T-helper 1 cell treated with Interleukin-12 subunit alpha and Interleukin-12 subunit beta and Interleukin-4 antibody, amounts not matched to agents 30 ng/mL and 1 ng/mL, for 36 hours (primary cell): ENCODE data around the gene KRT79. TPM values are rescaled to one million over a fixed set of nuclear protein-coding genes. Genes with fewer than 3 reads are reported as not detected.
"Not testable (repeated sequence)": the region's sequence is repeated elsewhere in the genome, so short reads cannot be mapped to it uniquely, and the experiment has no call there.

Experiments used
- intact Hi-C: fragments of 100-400 bp; cut with micrococcal nuclease; formaldehyde crosslinking; loops from one replicate; pipeline ENCODE4 v1.15.1; 2024
- total RNA-seq: library from RNA; stranded (reverse); gene quantifications from 2 replicates; pipeline ENCODE4 v1.2.3, GENCODE V29; 2022

KRT79 gene
- total RNA-seq, 1 donor from 2014 or later, result not detected

DNA sequence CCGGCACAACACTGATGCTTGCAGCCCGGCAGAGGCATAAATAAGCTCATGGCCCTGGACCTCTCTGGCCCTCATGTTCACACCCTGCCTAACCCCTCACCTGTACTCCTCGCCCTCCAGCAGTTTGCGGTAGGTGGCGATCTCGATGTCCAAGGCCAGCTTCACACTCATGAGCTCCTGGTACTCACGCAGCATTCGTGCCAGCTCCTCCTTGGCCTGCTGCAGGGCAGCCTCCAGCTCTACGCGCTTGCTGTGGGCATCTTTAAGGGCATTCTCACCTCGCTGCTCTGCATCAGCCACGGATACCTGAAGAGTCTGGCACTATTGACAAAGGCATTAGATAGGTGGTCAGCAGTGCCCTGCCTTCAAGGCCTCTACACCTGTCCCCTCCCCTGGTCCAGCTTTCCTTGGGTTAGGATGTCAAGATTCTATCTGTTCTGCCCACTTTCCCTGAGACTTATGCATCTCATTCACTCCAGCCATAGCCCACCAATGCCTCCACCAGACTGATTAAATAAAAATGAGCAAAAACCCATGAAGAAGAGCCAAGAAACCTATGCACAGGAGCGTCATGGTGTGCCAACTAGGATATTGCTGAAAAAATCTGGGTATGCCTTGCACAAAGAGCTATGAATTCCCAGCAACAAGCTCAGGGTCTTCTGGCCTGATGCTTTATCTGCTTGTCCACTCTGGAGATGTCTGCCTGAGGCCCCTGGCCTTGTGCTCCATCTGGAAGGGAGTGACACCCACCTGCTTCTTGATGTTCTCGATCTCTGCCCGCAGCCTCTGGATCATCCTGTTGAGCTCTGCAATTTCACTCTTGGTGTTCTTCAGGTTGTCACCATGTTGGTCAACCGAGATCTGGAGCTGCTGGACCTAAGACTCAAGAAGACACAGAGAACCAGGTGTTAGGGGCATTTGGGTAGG, 26.3 kb downstream of the KRT79 start:
- intact Hi-C loops, result no loop called here

GRCh38 chr12:52806821-52807543, 27.1 kb downstream of the KRT79 start:
- intact Hi-C loops, result no loop called here

DNA sequence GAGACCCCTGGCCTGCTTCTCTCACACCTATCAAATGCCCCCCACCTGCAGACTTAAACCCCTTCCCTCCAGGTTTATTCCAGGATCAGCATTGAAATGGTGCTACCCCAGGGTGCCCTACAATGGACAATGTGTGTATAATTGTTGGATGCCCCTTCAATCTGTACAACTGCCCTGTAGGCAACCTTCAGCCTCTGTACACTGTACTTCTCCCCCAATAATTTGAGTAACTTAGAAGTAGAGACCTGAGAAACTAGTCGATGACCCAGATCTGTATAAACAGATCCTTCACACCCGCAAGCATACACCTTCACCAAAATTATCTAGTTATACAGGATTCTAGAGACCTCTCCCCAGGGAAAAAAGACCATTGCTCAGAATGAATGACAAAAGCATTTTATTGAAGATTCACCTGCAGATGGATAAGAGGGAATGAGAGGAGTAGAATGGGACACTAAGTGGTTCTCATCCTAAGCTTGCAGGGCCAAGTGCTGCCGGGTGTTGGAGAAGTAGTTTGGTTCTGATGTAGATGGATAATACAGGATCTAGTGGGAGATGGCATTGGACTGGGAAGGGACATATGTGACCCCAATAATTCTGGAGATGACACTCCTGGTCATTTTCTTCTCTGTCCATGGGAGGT, 27.8 kb downstream of the KRT79 start:
- intact Hi-C loops, result no loop called here

DNA sequence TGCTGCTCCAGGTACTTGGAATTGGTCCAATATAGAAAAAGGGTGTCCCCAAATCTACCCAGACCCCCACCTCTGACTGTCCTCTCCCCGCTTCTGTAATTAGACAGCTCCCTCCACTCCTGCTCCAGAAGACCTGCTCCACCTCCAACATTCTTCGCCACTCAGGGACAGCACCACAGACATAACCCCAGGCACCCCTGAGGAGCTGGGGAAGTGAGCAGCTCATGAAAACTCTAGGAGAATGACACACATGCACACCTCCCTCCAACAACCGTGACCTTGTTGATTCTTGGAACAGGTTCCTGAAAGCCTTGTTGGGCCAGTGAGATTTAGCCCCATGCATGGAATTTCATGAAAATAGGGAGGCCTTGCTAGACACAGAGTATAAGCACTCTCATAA, 28.4 kb downstream of the KRT79 start:
- intact Hi-C loops, result no loop called here

- intact Hi-C loops, result no loop called here
These were observed 29.1 kb downstream of the KRT79 start for GRCh38 chr12:52805000-52805399.

- intact Hi-C loops, result no loop called here
These were observed 31.7 kb downstream of the KRT79 start for GRCh38 chr12:52802442-52802841.

DNA sequence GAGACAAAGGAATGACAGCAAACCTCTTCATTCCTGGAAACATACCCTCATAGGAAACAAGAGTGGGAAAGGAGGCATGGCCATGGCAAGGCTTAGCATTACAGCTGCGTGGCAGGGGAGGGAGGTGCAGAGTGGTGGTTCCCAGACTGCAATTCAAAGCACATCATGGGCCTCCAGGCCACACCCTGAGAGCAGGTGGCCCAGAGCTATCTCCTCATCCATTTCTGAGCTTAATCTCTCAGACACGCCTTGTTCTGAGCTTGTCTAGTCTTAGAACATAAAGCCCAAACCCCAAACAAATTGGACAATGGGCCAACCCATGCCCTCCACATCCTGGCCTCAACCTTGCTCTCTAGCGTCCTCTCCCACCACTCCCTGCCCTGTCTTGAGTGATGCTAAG, 32.3 kb downstream of the KRT79 start:
- intact Hi-C loops, result no loop called here

DNA sequence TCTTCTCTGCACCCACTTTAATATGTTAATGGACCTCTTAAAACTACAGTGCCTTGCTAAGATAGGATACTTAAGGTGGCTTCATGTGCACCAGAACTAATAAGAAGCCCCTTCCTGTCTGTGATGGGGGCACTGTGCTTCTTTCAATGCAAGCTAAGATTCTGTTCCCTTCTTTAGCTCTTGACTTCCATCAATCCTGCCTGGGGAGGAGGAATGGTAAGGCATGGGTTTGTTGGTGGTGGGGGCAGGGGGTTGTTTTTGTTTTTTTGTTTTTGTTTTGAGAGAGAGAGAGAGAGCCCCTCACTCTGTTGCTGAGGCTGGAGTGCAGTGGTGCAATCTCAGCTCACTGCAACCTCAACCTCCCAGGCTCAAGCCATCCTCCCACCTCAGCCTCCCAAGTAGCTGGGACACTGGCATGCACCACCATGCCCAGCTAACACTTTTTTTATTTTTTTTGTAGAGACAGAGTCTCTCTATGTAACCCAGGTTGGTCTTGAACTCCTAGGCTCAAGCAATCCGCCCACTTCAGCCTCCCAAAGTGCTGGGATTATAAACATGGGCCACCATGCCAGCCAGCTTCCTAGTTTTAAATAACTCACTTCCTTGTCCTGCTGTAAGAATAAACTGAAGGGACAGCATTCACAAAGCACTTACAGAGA, 33.7 kb downstream of the KRT79 start:
- intact Hi-C loops, result no loop called here

- intact Hi-C loops, result no loop called here
These were observed 34.5 kb downstream of the KRT79 start for GRCh38 chr12:52799505-52800211.

- intact Hi-C loops, result no loop called here
These were observed 35.2 kb downstream of the KRT79 start for GRCh38 chr12:52798671-52799504.

DNA sequence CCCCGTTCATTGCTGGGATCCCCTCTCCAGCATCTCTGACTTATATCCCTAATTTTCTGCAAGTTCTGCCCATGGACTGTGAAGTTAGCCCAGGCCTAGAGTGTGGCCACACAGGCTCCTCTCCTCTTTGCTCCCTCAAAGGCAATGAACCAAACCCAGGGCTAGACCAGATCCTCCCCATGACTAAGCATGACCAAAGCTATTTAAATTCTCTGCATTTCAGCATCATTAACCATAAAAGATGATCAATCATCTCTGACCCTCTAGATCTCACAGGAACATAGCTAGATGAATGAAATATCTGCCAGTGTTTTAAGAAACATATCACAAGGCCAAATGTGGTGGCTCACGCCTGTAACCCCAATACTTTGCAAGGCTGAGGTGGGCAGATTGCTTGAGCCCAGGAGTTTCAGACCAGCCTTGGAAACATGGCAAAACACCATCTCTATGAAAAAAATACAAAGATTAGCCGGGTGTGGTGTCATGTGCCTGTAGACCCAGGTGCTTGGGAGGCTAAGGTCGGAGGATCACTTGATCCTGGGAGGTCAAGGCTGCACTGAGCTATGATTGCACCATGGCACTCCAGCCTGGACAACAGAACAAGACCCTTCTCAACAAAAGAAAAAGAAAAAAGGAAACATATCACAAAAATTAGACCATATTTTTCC, 36.0 kb downstream of the KRT79 start:
- intact Hi-C loops, result no loop called here

GRCh38 chr12:52797529-52797894, 36.6 kb downstream of the KRT79 start:
- intact Hi-C loops, result no loop called here

GRCh38 chr12:52796839-52797528, 37.1 kb downstream of the KRT79 start:
- intact Hi-C loops, result no loop called here

- intact Hi-C loops, result no loop called here
These were observed 37.7 kb downstream of the KRT79 start for GRCh38 chr12:52796429-52796794.

DNA sequence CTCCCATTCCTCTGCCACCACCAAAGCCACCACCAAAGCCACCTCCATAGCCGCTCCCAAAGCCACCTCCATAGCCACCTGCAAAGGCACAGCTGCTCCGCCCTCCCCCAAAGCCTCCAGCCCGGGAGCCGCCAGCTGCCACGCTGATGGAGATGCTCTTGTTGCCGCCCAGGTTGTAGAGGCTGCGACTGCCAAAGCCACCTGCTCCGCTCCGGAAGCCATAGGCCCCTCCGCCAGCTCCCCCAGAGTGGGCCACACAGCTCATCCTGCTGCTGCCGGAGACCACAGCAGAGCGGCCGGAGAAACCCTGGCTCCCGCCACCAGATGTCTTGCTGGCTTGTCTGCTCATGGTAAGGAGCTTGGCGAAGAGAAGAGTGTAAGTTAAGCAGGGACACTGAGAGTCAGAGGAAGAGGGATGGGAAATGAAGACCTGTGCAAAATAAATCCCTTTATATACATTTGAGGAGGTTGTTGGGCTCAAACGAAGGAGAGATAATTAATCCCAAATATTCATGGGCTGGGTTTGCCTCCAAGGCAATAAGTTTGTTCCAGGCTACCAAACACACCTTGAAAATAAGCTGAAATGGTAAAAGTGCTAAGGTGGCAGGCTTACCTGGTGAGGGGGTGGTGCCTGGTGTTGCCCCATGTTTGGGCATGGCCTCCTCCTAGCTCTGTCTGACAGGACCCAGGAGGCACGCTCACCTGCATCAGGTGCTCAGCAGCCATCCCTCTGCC, 38.2 kb downstream of the KRT79 start, which contains the start of gene KRT3:
KRT3 (minus strand) TSS at position 424 of the 735 bp plus-strand sequence; CDS start at position 349, 75 bp downstream.
- intact Hi-C loops, result no loop called here

GRCh38 chr12:52795332-52795674, 38.8 kb downstream of the KRT79 start:
- intact Hi-C loops, result not testable (repeated sequence)

- intact Hi-C loops, result no loop called here
These were observed 39.4 kb downstream of the KRT79 start for GRCh38 chr12:52794479-52795331.
